ENCODE measurements around the gene KIAA1549. TPM values are rescaled to one million over a fixed set of nuclear protein-coding genes. Genes with fewer than 3 reads are reported as not detected.

The KIAA1549 gene
- total RNA-seq, 1 experiment from 2014 or later = 19.9 TPM

GRCh38 chr7:138903186-138903820 lies 77.9 kb downstream of the KIAA1549 start:
- CTCF ChIA-PET = no interaction called here

GRCh38 chr7:138902161-138902560 lies 79.0 kb downstream of the KIAA1549 start:
- Mint-ChIP-seq H3K36me3 (ENCODE audit: insufficient read depth, unreplicated experiment) (peaks cover 36% of the 10 kb centered on the region), H3K27me3 (ENCODE audit: insufficient read depth, unreplicated experiment) (no peaks in the 10 kb centered on the region), H3K27ac (ENCODE audit: unreplicated experiment) (no peak overlapping the region), H3K4me1 (ENCODE audit: low read depth, unreplicated experiment) (no peaks in the 10 kb centered on the region), H3K9me3 (ENCODE audit: unreplicated experiment) (no peaks in the 10 kb centered on the region), H3K4me3 (ENCODE audit: unreplicated experiment) (no peak overlapping the region)
- ChIA-PET POLR2A (no interaction called here), CTCF (no interaction called here)
- H3K4me3 ChIP-seq (ENCODE audit: low read depth, low read length) = no peak overlapping the region
- no peak for DNase-seq
- no peaks in the 10 kb centered on the region for H3K27me3 ChIP-seq (replicated peaks; ENCODE audit: control insufficient read depth, insufficient read depth, low read length)
- no peak for TF ChIP-seq CTCF (IDR thresholded peaks at IDR 0.05; ENCODE audit: insufficient read depth in 1 of 2, low read depth in 1 of 2, low read length in 1 of 2, severe bottlenecking in 1 of 2, unreplicated experiment in 1 of 2)
- no peaks in the 10 kb centered on the region for H3K4me1 ChIP-seq
- intact Hi-C loops (cut with micrococcal nuclease; ENCODE audit: unreplicated experiment) = no loop called here
- no peaks in the 10 kb centered on the region for H3K36me3 ChIP-seq (ENCODE audit: control insufficient read depth, insufficient read depth, low read length)
- BruUV-seq (replicated peaks) = no TSS peak
- no peaks in the 10 kb centered on the region for H3K9me3 ChIP-seq

More at GRCh38 chr7:138903186-138903820, 77.9 kb downstream of the KIAA1549 start:
- Mint-ChIP-seq H3K4me3 (ENCODE audit: unreplicated experiment) (no peak overlapping the region), H3K36me3 (ENCODE audit: insufficient read depth, unreplicated experiment) (peaks cover 31% of the 10 kb centered on the region), H3K9me3 (ENCODE audit: unreplicated experiment) (no peaks in the 10 kb centered on the region), H3K27ac (ENCODE audit: unreplicated experiment) (no peak overlapping the region), H3K4me1 (ENCODE audit: low read depth, unreplicated experiment) (no peaks in the 10 kb centered on the region), H3K27me3 (ENCODE audit: insufficient read depth, unreplicated experiment) (no peaks in the 10 kb centered on the region)
- TF ChIP-seq CTCF (IDR thresholded peaks at IDR 0.05; ENCODE audit: insufficient read depth in 1 of 2, low read depth in 1 of 2, low read length in 1 of 2, severe bottlenecking in 1 of 2, unreplicated experiment in 1 of 2) = no peak
- intact Hi-C loops (cut with micrococcal nuclease; ENCODE audit: unreplicated experiment) = no loop called here
- Histone ChIP-seq H3K36me3 (ENCODE audit: control insufficient read depth, insufficient read depth, low read length) (no peaks in the 10 kb centered on the region), H3K4me3 (ENCODE audit: low read depth, low read length) (no peak overlapping the region), H3K4me1 (no peaks in the 10 kb centered on the region), H3K27me3 (replicated peaks; ENCODE audit: control insufficient read depth, insufficient read depth, low read length) (no peaks in the 10 kb centered on the region), H3K9me3 (no peaks in the 10 kb centered on the region)
- DNase-seq = no peak
- BruUV-seq (replicated peaks) = no TSS peak
- POLR2A ChIA-PET = no interaction called here

DNA sequence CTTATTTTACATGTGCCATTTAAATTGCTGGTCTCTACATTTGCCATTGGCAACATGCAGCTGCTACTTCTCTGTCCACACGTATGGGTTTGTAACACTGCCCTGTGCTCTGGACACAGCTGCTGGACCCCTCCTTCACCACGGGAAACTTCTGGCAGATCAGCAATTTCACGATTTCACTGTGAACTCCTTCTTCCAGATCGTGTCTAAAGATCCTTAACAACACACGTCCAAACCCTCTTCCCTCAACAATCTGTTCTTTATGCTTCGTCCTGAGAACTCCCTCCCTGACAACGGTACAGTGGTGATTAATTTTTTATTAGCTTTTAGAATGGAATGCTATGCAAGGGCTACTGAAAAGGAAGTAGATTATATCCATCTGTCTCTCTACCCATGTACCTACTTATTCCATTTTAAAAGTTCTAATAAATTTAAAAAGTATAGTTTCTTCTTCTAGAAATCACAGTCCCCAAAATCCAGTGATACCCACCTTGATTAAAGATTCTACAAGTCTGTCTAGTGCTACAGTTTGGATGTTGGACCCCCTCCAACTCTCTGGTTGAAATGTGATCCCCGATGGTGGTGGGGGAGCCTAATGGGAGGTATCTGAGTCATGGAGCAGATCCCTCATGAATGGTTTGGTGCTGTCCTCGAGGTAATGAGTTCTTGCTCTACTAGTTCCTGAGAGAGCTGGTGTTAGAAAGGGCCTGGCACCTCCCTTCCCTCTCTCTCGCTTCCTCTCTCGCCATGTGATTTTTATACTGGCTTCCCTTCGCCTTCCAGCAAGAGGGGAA lies 81.0 kb downstream of the KIAA1549 start:
- BruUV-seq (replicated peaks) = no TSS peak

More for the DNA sequence above, 81.0 kb downstream of the KIAA1549 start:
- ChIA-PET POLR2A (no interaction called here), CTCF (no interaction called here)
- intact Hi-C loops (cut with micrococcal nuclease; ENCODE audit: unreplicated experiment) = no loop called here
- Histone ChIP-seq H3K27me3 (replicated peaks; ENCODE audit: control insufficient read depth, insufficient read depth, low read length) (no peaks in the 10 kb centered on the region), H3K4me1 (peaks cover 6% of the 10 kb centered on the region; the same call in 1 of the 2 replicates), H3K9me3 (no peaks in the 10 kb centered on the region), H3K36me3 (ENCODE audit: control insufficient read depth, insufficient read depth, low read length) (no peaks in the 10 kb centered on the region), H3K4me3 (ENCODE audit: low read depth, low read length) (no peak overlapping the region)
- no peak for DNase-seq
- Mint-ChIP-seq H3K27me3 (ENCODE audit: insufficient read depth, unreplicated experiment) (no peaks in the 10 kb centered on the region), H3K27ac (ENCODE audit: unreplicated experiment) (no peak overlapping the region), H3K36me3 (ENCODE audit: insufficient read depth, unreplicated experiment) (peaks cover 31% of the 10 kb centered on the region), H3K9me3 (ENCODE audit: unreplicated experiment) (no peaks in the 10 kb centered on the region), H3K4me1 (ENCODE audit: low read depth, unreplicated experiment) (peaks cover 8% of the 10 kb centered on the region), H3K4me3 (ENCODE audit: unreplicated experiment) (no peak overlapping the region)
- TF ChIP-seq CTCF (IDR thresholded peaks at IDR 0.05; ENCODE audit: insufficient read depth in 1 of 2, low read depth in 1 of 2, low read length in 1 of 2, severe bottlenecking in 1 of 2, unreplicated experiment in 1 of 2) = no peak

All from Caco-2 (cell line).